HG03066 (cell line): ENCODE results near the gene HTRA2.
"Not testable (repeated sequence)": the region's sequence is repeated elsewhere in the genome, so short reads cannot be mapped to it uniquely, and the experiment has no call there.

Source experiments
- ATAC-seq: cut with Tn5 transposase; IDR thresholded peaks from one replicate; pipeline ENCODE4 v1.9.1; 2021; ENCODE audit warnings: low read depth; ENCODE audit not compliant: unreplicated experiment

The HTRA2 gene

GRCh38 chr2:74529357-74530238 is at the start of gene HTRA2, which contains the start of gene AUP1:
Gene HTRA2 (plus strand): TSS chr2:74529933. CDS start chr2:74530007, 74 bp downstream.
Gene AUP1 (minus strand): TSS chr2:74529706. CDS start chr2:74529629, 77 bp downstream.
- peak; percentile 82 for ATAC-seq

GRCh38 chr2:74481431-74481830 is 48.3 kb upstream of the HTRA2 start:
- no peak for ATAC-seq

GRCh38 chr2:74481961-74482800 is 47.6 kb upstream of the HTRA2 start:
- peak; percentile 50 for ATAC-seq

GRCh38 chr2:74482801-74483674 is 46.7 kb upstream of the HTRA2 start, which contains the start of the genes CCDC142 and TTC31:
Gene CCDC142 (minus strand): TSS chr2:74482998. CDS start chr2:74482837, 161 bp downstream.
Gene TTC31 (plus strand): TSS chr2:74483081. CDS start chr2:74483096, 15 bp downstream.
- peak; percentile 89 for ATAC-seq

- not testable (repeated sequence) for ATAC-seq
Observed at GRCh38 chr2:74483675-74484164, 46.0 kb upstream of the HTRA2 start.

GRCh38 chr2:74486141-74486540 is 43.6 kb upstream of the HTRA2 start:
- no peak for ATAC-seq

- ATAC-seq = no peak
Observed at GRCh38 chr2:74488643-74489481, 40.9 kb upstream of the HTRA2 start.

- ATAC-seq = no peak
Observed at GRCh38 chr2:74489906-74490305, 39.8 kb upstream of the HTRA2 start.

GRCh38 chr2:74491648-74492544 is 37.8 kb upstream of the HTRA2 start:
- no peak for ATAC-seq

- ATAC-seq = no peak
Observed at GRCh38 chr2:74493546-74493945, 36.2 kb upstream of the HTRA2 start.

GRCh38 chr2:74495440-74495839 is 34.3 kb upstream of the HTRA2 start:
- no peak for ATAC-seq

GRCh38 chr2:74496997-74497776 is 32.5 kb upstream of the HTRA2 start:
- no peak for ATAC-seq

GRCh38 chr2:74497777-74498499 is 31.8 kb upstream of the HTRA2 start:
- ATAC-seq = no peak

- no peak for ATAC-seq
Observed at GRCh38 chr2:74498500-74499266, 31.1 kb upstream of the HTRA2 start.

GRCh38 chr2:74499267-74499939 is 30.3 kb upstream of the HTRA2 start, which contains the start of gene LBX2:
Gene LBX2 (minus strand): TSS chr2:74499603. CDS start chr2:74499537, 66 bp downstream.
- ATAC-seq = no peak
